OCI-LY7 (cell line): ENCODE measurements around the gene HLA-A. TPM values are rescaled to one million over a fixed set of nuclear protein-coding genes. Genes with fewer than 3 reads are reported as not detected.

ENCODE experiments used
- BruUV-seq: library from RNA; stranded (reverse); fragments of 400-500 nt; replicated peaks from 2 replicates; lab custom pipeline; 2021; lab: Mats Ljungman, UMichigan
- CTCF ChIA-PET: fragments of 300-600 bp; sonication (Branson Sonifier 250); formaldehyde crosslinking; loops from one replicate; lab custom pipeline; 2022; ENCODE audit warnings: antibody characterized with exemption; ENCODE audit not compliant: unreplicated experiment; lab: Charles Lee
- POLR2A ChIA-PET: fragments of 300-600 bp; sonication (Branson Sonifier 250); formaldehyde crosslinking; loops from one replicate; lab custom pipeline; 2022; ENCODE audit warnings: antibody characterized with exemption; lab: Charles Lee
- DNase-seq: peaks from one replicate; pipeline ENCODE4 v3.0.0-alpha.2; 2015; ENCODE audit warnings: low spot score
- H2AFZ ChIP-seq: fragments of 200-600 bp; sonication (generic), shearing (Covaris generic); 2 replicates; pipeline ENCODE4 v1.6.1; 2014; ENCODE audit warnings: mild to moderate bottlenecking, antibody characterized with exemption, low read length, moderate library complexity
- H3K27ac ChIP-seq: fragments of 200-600 bp; sonication (generic); 2 replicates; pipeline ENCODE4 v1.5.1; 2014; ENCODE audit warnings: mixed run types, low read depth, mild to moderate bottlenecking, moderate library complexity, low read length, inconsistent platforms; ENCODE audit not compliant: poor library complexity, severe bottlenecking
- H3K36me3 ChIP-seq: fragments of 200-600 bp; sonication (generic); 2 replicates; pipeline ENCODE4 v1.6.1; 2014; ENCODE audit warnings: mild to moderate bottlenecking, antibody characterized with exemption, low read length, moderate library complexity, mixed read lengths; ENCODE audit not compliant: insufficient read depth
- H3K4me1 ChIP-seq: fragments of 200-600 bp; sonication (generic); 2 replicates; pipeline ENCODE4 v1.5.1; 2014; ENCODE audit warnings: mild to moderate bottlenecking, low read length; ENCODE audit not compliant: insufficient read depth, poor library complexity, severe bottlenecking
- H3K4me2 ChIP-seq: fragments of 200-600 bp; sonication (generic); 2 replicates; pipeline ENCODE4 v1.6.1; 2014; ENCODE audit warnings: mild to moderate bottlenecking, low read length
- H3K4me3 ChIP-seq: fragments of 200-600 bp; sonication (generic); 2 replicates; pipeline ENCODE4 v1.5.1; 2014; ENCODE audit warnings: mild to moderate bottlenecking, low read depth, low read length; ENCODE audit not compliant: poor library complexity, severe bottlenecking
- H3K79me2 ChIP-seq: fragments of 200-600 bp; sonication (generic); 2 replicates; pipeline ENCODE4 v1.6.1; 2016; ENCODE audit warnings: low read depth, mild to moderate bottlenecking, low read length, moderate library complexity, mixed read lengths; ENCODE audit not compliant: insufficient read depth
- H3K9me2 ChIP-seq: fragments of 200-600 bp; sonication (generic); 2 replicates; pipeline ENCODE4 v1.6.1; 2016; ENCODE audit warnings: mild to moderate bottlenecking, low read length, mixed read lengths; ENCODE audit not compliant: insufficient read depth
- H3K9me3 ChIP-seq: fragments of 200-600 bp; sonication (generic); 2 replicates; pipeline ENCODE4 v1.6.1; 2014; ENCODE audit warnings: mild to moderate bottlenecking, mixed run types, low read length, mixed read lengths
- H4K20me1 ChIP-seq: fragments of 200-600 bp; sonication (generic); 2 replicates; pipeline ENCODE4 v1.6.1; 2014; ENCODE audit warnings: mild to moderate bottlenecking, antibody characterized with exemption, low read length, moderate library complexity, mixed read lengths; ENCODE audit not compliant: insufficient read depth
- EZH2phosphoT487 ChIP-seq: fragments of 200-600 bp; sonication (generic); IDR thresholded peaks from 2 replicates; pipeline ENCODE4 v1.6.1; 2018; ENCODE audit warnings: low read depth, borderline replicate concordance, mild to moderate bottlenecking, mixed run types, antibody characterized with exemption, low read length, moderate library complexity, mixed read lengths
- intact Hi-C: fragments of 100-400 bp; cut with micrococcal nuclease; formaldehyde crosslinking; loops from one replicate; pipeline ENCODE4 v1.10.0; 2022; ENCODE audit not compliant: unreplicated experiment
- total RNA-seq, 2 experiments: library from RNA; depleted of rRNA in 1 of 2; stranded (reverse); fragments of >200 nt in 1 of 2; shearing (Covaris generic) in 1 of 2; gene quantifications; 2 replicates each; pipeline ENCODE4 v1.2.3, GENCODE V29; 2014 to 2022
- TF ChIP-seq, protein P1 (sequence below): fragments of 200-600 bp; sonication (generic); conservative IDR thresholded peaks from 2 replicates; pipeline ENCODE4 v1.5.1; 2014; ENCODE audit warnings: mild to moderate bottlenecking, antibody characterized with exemption, low read length, moderate library complexity, mixed read lengths

HLA-A gene
- total RNA-seq, 2 experiments from 2014 or later = 393 to 672 TPM

DNA sequence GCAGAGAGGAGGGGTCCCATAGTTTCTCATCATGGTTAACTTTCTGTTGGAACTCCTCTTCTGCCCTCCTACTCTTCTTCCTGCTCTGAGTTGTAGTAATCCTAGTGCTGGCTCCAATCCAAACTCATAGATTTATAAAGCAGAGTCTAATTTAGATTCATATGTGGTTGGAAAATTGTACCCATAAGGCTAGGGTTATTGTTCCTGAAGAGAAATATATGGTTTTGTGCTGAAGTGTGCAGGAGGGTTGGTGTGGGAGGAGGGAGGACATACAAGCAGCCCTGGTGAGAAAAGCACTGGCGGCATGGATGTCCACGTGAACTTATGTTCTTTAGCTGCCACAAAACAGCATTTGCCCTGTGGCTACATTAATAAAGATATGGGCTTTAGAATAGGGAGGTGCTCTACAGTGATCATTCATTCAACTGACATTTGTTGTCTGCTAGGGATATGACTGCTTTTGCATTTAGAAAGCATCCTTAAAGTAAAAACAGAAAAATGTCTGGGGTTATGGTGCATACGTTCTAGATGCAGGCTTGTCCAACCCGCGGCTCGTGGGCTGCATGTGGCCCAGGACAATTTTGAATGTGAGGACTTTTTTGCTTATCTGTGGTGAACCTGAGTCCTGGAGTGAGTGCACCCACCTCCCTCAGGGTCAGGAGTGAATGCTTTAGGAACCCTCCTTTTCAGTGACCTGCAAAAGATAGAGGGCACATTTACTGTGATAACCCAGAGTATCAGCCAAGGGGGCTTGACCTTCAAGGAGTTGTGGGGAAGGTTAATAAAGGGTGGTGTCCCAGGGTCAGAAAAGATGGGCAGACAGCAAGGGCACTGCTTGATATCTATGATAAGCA lies 4.1 kb downstream of the HLA-A start:
- intact Hi-C loops = no loop called here
- Histone ChIP-seq H3K4me1 (peaks cover 22% of the 10 kb centered on the region), H3K79me2 (peaks cover 19% of the 10 kb centered on the region; the same call in 1 of the 2 replicates), H3K4me3 (no peak overlapping the region), H4K20me1 (0 out of 2 replicates have a peak, but pooled peaks cover 6% of the 10 kb centered on the region), H2AFZ (no peak overlapping the region), H3K27ac (no peak overlapping the region), H3K4me2 (no peak overlapping the region), H3K9me3 (no peaks in the 10 kb centered on the region), H3K9me2 (no peaks in the 10 kb centered on the region), H3K36me3 (peaks cover 63% of the 10 kb centered on the region)
- TF ChIP-seq, protein P1, sequence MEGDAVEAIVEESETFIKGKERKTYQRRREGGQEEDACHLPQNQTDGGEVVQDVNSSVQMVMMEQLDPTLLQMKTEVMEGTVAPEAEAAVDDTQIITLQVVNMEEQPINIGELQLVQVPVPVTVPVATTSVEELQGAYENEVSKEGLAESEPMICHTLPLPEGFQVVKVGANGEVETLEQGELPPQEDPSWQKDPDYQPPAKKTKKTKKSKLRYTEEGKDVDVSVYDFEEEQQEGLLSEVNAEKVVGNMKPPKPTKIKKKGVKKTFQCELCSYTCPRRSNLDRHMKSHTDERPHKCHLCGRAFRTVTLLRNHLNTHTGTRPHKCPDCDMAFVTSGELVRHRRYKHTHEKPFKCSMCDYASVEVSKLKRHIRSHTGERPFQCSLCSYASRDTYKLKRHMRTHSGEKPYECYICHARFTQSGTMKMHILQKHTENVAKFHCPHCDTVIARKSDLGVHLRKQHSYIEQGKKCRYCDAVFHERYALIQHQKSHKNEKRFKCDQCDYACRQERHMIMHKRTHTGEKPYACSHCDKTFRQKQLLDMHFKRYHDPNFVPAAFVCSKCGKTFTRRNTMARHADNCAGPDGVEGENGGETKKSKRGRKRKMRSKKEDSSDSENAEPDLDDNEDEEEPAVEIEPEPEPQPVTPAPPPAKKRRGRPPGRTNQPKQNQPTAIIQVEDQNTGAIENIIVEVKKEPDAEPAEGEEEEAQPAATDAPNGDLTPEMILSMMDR = no peak
- TF ChIP-seq EZH2phosphoT487 = no peak
- POLR2A ChIA-PET = no interaction called here
- no peak for DNase-seq
- no TSS peak for BruUV-seq
- CTCF ChIA-PET = no interaction called here

DNA sequence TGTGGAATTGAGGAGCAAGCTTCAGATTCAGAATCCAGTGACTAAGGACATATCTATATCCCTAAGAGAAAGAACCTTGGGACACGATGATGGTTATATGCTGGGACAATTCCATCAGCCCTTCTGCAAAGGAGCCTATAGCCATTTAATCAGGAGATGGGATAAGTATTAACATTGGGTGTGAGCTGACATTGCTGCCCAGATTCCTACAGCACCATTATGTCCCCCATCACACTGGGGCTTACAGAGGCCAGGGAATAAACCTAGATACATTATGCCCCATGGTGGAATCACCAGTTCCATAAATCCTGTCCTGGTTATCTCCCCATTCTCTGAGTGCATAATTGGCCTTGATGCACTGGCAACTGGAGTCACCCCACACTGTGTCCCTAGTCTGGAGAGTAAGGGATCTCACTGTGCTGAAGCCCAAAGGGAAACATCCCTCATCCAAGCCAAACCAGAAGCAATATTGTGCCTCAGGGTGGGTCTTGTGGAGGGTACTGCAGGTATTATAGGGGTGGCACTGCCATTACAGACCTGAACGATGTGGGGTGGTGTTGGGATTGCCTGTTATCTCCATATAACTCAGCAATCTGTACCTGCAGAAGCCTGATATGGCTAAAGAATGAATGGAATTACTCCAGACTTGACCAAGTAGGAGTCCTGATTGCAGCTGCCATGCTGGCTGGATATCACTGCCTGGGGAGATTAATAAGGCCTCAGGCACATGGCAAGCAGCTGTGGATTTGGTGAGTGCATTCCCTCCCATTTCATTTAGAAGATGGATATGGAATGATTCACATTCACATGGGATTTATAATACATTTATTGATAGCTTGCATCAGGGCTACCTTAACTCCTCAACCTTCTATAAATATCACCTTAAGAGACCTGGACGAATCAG lies 5.0 kb downstream of the HLA-A start:
- no TSS peak for BruUV-seq
- POLR2A ChIA-PET = interaction anchor here (0.7 kb wide), 1 partner anchor 230 kb away, joined by 3 read pairs; no protein-coding TSS in a partner anchor
- Histone ChIP-seq H3K36me3 (peaks cover 63% of the 10 kb centered on the region), H3K4me1 (peaks cover 18% of the 10 kb centered on the region), H3K4me3 (no peak overlapping the region), H3K9me2 (no peaks in the 10 kb centered on the region), H4K20me1 (0 out of 2 replicates have a peak, but pooled peaks cover 6% of the 10 kb centered on the region), H3K9me3 (no peaks in the 10 kb centered on the region), H3K4me2 (no peak overlapping the region), H3K27ac (no peak overlapping the region), H2AFZ (no peak overlapping the region), H3K79me2 (peaks cover 18% of the 10 kb centered on the region; the same call in 1 of the 2 replicates)
- intact Hi-C loops = no loop called here
- no peak for TF ChIP-seq EZH2phosphoT487
- TF ChIP-seq, protein P1 = no peak
- CTCF ChIA-PET = no interaction called here
- no peak for DNase-seq
